Neural progenitor cell (in vitro differentiated cells): ENCODE measurements around the gene MSMO1. TPM values are rescaled to one million over a fixed set of nuclear protein-coding genes. Genes with fewer than 3 reads are reported as not detected.

Source experiments
- DNase-seq: peaks from one replicate; pipeline ENCODE4 v3.0.0-alpha.2; 2016; ENCODE audit warnings: low spot score
- H2AFZ ChIP-seq: fragments of 200-600 bp; sonication (generic); replicated peaks from 2 replicates; pipeline ENCODE4 v1.6.1; 2016; ENCODE audit warnings: antibody characterized with exemption
- H3F3A ChIP-seq: fragments of 200-600 bp; sonication (generic); 2 replicates; pipeline ENCODE4 v1.6.1; 2016; ENCODE audit warnings: antibody characterized with exemption, low read depth
- H3K27ac ChIP-seq: fragments of 200-600 bp; sonication (generic); 2 replicates; pipeline ENCODE4 v1.5.1; 2016; ENCODE audit warnings: mild to moderate bottlenecking
- H3K27me3 ChIP-seq: fragments of 200-600 bp; sonication (generic); 2 replicates; pipeline ENCODE4 v1.6.1; 2016; ENCODE audit warnings: mild to moderate bottlenecking, moderate library complexity
- H3K36me3 ChIP-seq: fragments of 200-600 bp; sonication (generic); 2 replicates; pipeline ENCODE4 v1.5.1; 2016
- H3K4me1 ChIP-seq: fragments of 200-600 bp; sonication (generic); 2 replicates; pipeline ENCODE4 v1.6.1; 2016; ENCODE audit warnings: mixed run types
- H3K4me2 ChIP-seq: fragments of 200-600 bp; sonication (generic); 2 replicates; pipeline ENCODE4 v1.6.1; 2016
- H3K4me3 ChIP-seq: fragments of 200-600 bp; sonication (generic); 2 replicates; pipeline ENCODE4 v1.5.1; 2016
- H3K79me2 ChIP-seq: fragments of 200-600 bp; sonication (generic); 2 replicates; pipeline ENCODE4 v1.6.1; 2016; ENCODE audit warnings: low read depth
- H3K9ac ChIP-seq: fragments of 200-600 bp; sonication (generic); 2 replicates; pipeline ENCODE4 v1.6.1; 2016
- H3K9me3 ChIP-seq: fragments of 200-600 bp; sonication (generic); 2 replicates; pipeline ENCODE4 v1.5.1; 2016; ENCODE audit warnings: low read depth
- H4K20me1 ChIP-seq: fragments of 200-600 bp; sonication (generic); 2 replicates; pipeline ENCODE4 v1.6.1; 2016; ENCODE audit warnings: low read depth
- H3K27ac Mint-ChIP-seq: 3 replicates; pipeline ENCODE4 v1.8.0; 2021; ENCODE audit warnings: mixed read lengths
- H3K27me3 Mint-ChIP-seq: 2 replicates; pipeline ENCODE4 v1.8.0; 2022; ENCODE audit warnings: low read depth, mild to moderate bottlenecking, inconsistent platforms, moderate library complexity, mixed read lengths; ENCODE audit not compliant: insufficient read depth
- H3K36me3 Mint-ChIP-seq: 3 replicates; pipeline ENCODE4 v1.8.0; 2021; ENCODE audit warnings: mixed read lengths
- H3K4me1 Mint-ChIP-seq: 3 replicates; pipeline ENCODE4 v1.8.0; 2021; ENCODE audit warnings: mixed read lengths
- H3K4me3 Mint-ChIP-seq: 3 replicates; pipeline ENCODE4 v1.8.0; 2021; ENCODE audit warnings: mild to moderate bottlenecking, moderate library complexity, mixed read lengths
- H3K9me3 Mint-ChIP-seq: 3 replicates; pipeline ENCODE4 v1.8.0; 2020; ENCODE audit warnings: mixed read lengths
- CTCF ChIP-seq: fragments of 200-600 bp; sonication (generic); IDR thresholded peaks from 2 replicates; pipeline ENCODE4 v1.5.1; 2017; ENCODE audit warnings: antibody characterized with exemption, mild to moderate bottlenecking
- EZH2 ChIP-seq: fragments of 200-600 bp; sonication (generic); IDR thresholded peaks from 2 replicates; pipeline ENCODE4 v1.6.1; 2017; ENCODE audit warnings: antibody characterized with exemption, mild to moderate bottlenecking, moderate library complexity
- EZH2phosphoT487 ChIP-seq: fragments of 200-600 bp; sonication (generic); IDR thresholded peaks from 2 replicates; pipeline ENCODE4 v1.6.1; 2017; ENCODE audit warnings: antibody characterized with exemption
- total RNA-seq: library from RNA; depleted of rRNA; stranded (reverse); fragments of >200 nt; gene quantifications from 2 replicates; pipeline ENCODE4 v1.2.3, GENCODE V29; 2015; ENCODE audit warnings: low replicate concordance

MSMO1 gene
- total RNA-seq, 1 donor from 2014 or later: 298 TPM

DNA sequence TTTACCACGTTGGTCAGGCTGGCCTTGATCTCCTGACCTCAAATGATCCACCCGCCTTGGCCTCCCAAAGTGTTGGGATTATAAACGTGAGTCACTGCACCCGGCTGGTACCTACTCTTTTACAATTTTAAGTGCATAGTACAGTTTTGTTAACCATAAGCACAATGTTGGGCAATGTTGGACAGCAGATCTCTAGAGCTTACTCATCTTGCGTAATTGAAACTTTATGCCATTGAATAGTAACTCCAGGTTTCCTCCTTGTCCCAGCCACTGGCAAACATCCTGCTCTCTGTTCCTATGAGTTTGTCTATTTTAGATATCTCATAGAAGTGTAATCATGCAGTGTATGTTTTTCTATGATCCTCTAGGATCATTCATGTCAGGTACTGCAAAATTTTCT lies 42.1 kb downstream of the MSMO1 start:
- peaks cover 3% of the 10 kb centered on the region for H3K27me3 Mint-ChIP-seq

DNA sequence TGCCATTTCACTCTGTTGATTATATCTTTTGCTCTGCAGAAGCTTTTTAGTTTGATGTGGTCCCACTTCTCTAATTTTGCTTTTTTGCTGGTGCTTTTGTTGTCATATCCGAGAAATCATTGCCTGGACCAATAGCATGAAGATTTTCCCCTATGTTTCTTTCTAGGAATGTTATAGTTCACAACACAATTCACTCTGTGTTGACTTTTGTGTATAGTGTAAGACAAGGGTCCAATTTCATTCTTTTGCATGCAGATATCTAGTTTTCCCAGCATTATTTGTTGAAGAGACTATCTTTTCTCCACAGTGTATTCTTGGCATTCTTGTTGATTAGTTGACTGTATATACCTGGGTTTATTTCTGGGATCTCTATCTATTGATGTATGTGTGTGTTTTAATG lies 43.1 kb downstream of the MSMO1 start:
- H3K4me3 ChIP-seq: no peak overlapping the region
- no peak overlapping the region for H3K4me2 ChIP-seq
- no peak overlapping the region for H3K4me3 Mint-ChIP-seq
- H3K9me3 Mint-ChIP-seq: no peaks in the 10 kb centered on the region
- no peaks in the 10 kb centered on the region for H3K36me3 ChIP-seq
- no peaks in the 10 kb centered on the region for H3K36me3 Mint-ChIP-seq
- H4K20me1 ChIP-seq: no peaks in the 10 kb centered on the region
- H3K27me3 Mint-ChIP-seq: peaks cover 3% of the 10 kb centered on the region
- H3K27ac Mint-ChIP-seq: no peak overlapping the region
- no peak overlapping the region for H3K9ac ChIP-seq
- TF ChIP-seq CTCF: no peak
- TF ChIP-seq EZH2phosphoT487: no peak
- TF ChIP-seq EZH2: no peak
- no peak overlapping the region for H3K27ac ChIP-seq
- no peaks in the 10 kb centered on the region for H3F3A ChIP-seq
- no peak overlapping the region for H2AFZ ChIP-seq
- H3K4me1 ChIP-seq: peaks cover 7% of the 10 kb centered on the region
- H3K9me3 ChIP-seq: no peaks in the 10 kb centered on the region
- H3K79me2 ChIP-seq: no peaks in the 10 kb centered on the region
- no peak for DNase-seq
- H3K4me1 Mint-ChIP-seq: peaks cover 3% of the 10 kb centered on the region
- no peaks in the 10 kb centered on the region for H3K27me3 ChIP-seq

More for the DNA sequence above, 42.1 kb downstream of the MSMO1 start:
- Histone ChIP-seq H3K27ac (no peak overlapping the region), H3K9ac (no peak overlapping the region), H2AFZ (no peak overlapping the region), H3K4me3 (no peak overlapping the region), H4K20me1 (no peaks in the 10 kb centered on the region), H3K4me2 (no peak overlapping the region), H3F3A (no peaks in the 10 kb centered on the region), H3K79me2 (no peaks in the 10 kb centered on the region), H3K36me3 (no peaks in the 10 kb centered on the region), H3K27me3 (no peaks in the 10 kb centered on the region), H3K9me3 (no peaks in the 10 kb centered on the region), H3K4me1 (peaks cover 7% of the 10 kb centered on the region)
- H3K36me3 Mint-ChIP-seq: no peaks in the 10 kb centered on the region
- no peaks in the 10 kb centered on the region for H3K9me3 Mint-ChIP-seq
- peaks cover 3% of the 10 kb centered on the region for H3K4me1 Mint-ChIP-seq
- DNase-seq: no peak
- no peak overlapping the region for H3K4me3 Mint-ChIP-seq
- TF ChIP-seq EZH2 (no peak), EZH2phosphoT487 (no peak), CTCF (no peak)
- H3K27ac Mint-ChIP-seq: no peak overlapping the region

DNA sequence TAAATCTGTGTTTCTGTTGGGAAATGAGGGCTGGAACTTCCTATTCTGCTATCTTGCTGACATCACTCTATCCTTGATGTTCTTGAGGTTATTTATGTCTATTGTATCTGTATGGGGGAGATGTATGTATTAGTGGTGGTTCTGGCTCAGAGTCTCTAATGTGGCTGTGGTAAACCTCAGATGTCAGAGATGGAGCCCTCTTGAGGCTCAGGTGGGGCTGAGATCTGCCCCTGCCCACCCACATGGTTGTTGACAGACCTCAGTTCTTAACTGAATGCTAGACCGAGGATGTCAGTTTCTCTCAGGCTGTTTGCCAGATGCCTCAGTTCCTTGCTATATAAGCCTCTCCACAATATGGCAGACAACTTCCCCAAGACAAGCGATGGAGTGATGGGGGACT lies 48.0 kb downstream of the MSMO1 start:
- Histone ChIP-seq H4K20me1 (peaks cover 8% of the 10 kb centered on the region), H3K9ac (no peak overlapping the region), H3K27ac (no peak overlapping the region), H3K4me1 (peaks cover 9% of the 10 kb centered on the region), H3K4me3 (no peak overlapping the region), H2AFZ (no peak overlapping the region), H3K79me2 (no peaks in the 10 kb centered on the region), H3K4me2 (no peak overlapping the region), H3K36me3 (no peaks in the 10 kb centered on the region), H3F3A (peaks cover 8% of the 10 kb centered on the region), H3K27me3 (peaks cover 39% of the 10 kb centered on the region), H3K9me3 (no peaks in the 10 kb centered on the region)
- peaks cover 18% of the 10 kb centered on the region for H3K4me1 Mint-ChIP-seq
- H3K27me3 Mint-ChIP-seq: no peaks in the 10 kb centered on the region
- no peaks in the 10 kb centered on the region for H3K9me3 Mint-ChIP-seq
- no peaks in the 10 kb centered on the region for H3K36me3 Mint-ChIP-seq
- no peak overlapping the region for H3K4me3 Mint-ChIP-seq
- DNase-seq: no peak
- TF ChIP-seq EZH2phosphoT487: no peak
- no peak for TF ChIP-seq CTCF
- no peak for TF ChIP-seq EZH2
- H3K27ac Mint-ChIP-seq: no peak overlapping the region
